GM12801 (cell line): Measurements from ENCODE around the gene ST3GAL2.

ENCODE experiments used
- TF ChIP-seq, protein P1 (sequence below): IDR thresholded peaks from one replicate; pipeline ENCODE4 v1.5.1; 2011; ENCODE audit warnings: control low read depth; ENCODE audit not compliant: insufficient read length; ENCODE audit errors: extremely low read depth

ST3GAL2 gene

DNA sequence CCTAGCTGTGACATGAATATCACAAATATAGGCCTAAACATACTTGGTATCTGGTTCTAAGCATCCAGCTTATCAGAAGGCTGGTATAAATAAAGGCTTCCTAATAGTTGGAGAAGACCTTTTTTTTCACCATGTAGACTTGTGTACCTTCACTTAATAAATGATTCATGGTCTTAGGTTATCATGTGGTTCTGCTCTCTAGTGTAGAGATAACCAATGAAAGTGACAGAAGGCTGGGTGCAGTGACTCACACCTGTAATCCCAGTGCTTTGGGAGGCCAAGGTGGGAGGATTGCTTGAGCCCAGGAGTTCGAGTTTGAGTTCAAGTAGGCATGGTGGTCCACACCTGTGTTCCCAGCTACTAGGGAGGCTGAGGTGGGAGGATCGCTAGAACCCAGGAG, 89.1 kb downstream of the ST3GAL2 start:
- TF ChIP-seq, protein P1, sequence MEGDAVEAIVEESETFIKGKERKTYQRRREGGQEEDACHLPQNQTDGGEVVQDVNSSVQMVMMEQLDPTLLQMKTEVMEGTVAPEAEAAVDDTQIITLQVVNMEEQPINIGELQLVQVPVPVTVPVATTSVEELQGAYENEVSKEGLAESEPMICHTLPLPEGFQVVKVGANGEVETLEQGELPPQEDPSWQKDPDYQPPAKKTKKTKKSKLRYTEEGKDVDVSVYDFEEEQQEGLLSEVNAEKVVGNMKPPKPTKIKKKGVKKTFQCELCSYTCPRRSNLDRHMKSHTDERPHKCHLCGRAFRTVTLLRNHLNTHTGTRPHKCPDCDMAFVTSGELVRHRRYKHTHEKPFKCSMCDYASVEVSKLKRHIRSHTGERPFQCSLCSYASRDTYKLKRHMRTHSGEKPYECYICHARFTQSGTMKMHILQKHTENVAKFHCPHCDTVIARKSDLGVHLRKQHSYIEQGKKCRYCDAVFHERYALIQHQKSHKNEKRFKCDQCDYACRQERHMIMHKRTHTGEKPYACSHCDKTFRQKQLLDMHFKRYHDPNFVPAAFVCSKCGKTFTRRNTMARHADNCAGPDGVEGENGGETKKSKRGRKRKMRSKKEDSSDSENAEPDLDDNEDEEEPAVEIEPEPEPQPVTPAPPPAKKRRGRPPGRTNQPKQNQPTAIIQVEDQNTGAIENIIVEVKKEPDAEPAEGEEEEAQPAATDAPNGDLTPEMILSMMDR, result no peak

DNA sequence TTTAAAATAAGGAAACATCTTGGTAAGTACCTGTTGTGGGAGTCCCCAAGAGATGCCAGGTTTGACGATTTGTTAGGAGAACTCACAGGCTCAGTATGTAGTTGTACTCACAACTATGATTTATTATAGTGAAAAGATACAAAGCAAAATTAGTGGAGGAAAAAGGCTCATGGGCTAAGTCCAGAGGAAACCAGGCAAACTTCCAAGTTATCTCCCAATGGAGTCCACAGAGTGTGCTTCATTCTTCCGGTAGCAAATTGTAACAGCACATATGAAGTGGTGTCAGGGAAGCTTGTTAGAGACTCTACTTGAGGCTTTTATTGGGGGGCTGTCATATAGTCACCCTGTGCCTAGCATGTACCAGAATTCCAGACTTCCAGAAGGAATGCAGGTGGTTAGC, 89.9 kb downstream of the ST3GAL2 start:
- TF ChIP-seq, protein P1, result no peak

DNA sequence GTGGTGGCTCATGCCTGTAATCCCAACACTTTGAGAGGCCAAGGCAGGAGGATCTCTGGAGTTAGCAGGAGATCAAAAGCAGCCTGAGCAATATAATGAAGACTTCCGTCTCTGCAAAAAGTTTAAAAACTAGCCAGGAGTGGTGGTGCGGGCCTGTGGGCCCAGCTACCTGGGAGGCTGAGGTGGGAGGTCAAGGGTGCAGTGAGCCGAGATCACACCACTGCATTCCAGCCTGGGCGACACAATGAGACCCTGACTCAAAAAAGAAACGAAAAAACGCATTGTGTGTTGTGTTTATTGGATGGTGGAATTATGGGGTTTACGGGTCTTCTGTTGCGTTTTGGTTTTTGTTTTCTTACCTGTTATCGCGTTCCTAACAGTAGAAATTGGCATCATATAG, 93.1 kb downstream of the ST3GAL2 start:
- TF ChIP-seq, protein P1, result no peak

DNA sequence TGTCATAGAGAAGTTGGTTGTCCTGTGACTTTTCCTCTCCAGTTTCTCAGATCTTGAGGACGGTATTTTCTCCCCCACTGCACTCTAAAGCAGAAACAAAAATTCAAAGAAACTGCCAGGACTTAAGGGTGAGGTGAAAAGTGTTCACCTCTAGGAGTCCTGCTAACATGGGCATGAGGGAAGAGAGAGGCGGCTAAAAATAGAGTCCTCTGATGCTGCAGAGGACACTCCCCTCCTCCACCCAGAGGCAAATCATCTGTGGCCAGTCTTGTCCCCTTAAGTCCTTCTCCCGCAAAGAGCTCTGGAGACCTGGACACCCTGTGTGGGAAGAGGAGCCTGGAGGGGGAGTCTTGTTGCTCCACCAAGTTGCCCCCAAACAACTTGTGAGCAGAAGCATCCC, 96.9 kb downstream of the ST3GAL2 start:
- TF ChIP-seq, protein P1, result no peak

DNA sequence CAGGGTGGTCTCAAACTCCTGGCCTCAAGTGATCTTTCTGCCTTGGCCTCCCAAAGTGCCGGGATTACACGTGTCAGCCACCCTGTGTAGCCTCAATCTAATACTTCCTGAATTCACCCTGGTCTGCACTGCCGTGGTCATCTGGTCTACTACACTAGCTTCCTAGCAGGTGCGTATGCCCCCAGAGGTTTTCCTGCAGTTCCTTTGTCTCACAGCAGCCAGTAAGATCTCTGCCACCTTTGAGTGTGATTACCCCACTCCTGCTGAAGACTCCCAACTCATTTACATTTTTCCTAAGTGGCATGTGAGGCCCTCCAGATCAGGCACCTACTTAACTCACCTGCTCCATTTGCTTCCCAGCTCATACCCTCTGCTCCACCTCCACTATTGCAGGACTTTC, 97.3 kb downstream of the ST3GAL2 start:
- TF ChIP-seq, protein P1, result no peak

DNA sequence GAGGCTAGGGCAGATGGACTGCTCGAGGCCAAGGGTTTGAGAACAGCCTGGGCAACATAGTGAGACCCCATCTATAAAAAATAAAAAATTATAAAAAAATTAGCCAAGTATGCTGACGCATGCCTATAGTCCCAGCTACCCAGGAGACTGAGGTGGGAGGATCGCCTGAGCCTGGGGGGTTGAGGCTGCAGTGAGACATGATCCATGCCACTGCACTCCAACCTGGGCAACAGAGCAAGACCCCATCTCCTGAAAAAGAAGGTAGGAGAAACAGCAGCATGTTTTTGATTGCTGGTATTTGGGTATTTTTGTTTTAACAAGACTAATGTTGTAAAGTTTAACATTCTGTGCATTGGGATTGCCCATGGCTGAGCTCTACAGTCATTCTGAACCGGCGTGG, 101.1 kb downstream of the ST3GAL2 start:
- TF ChIP-seq, protein P1, result no peak

DNA sequence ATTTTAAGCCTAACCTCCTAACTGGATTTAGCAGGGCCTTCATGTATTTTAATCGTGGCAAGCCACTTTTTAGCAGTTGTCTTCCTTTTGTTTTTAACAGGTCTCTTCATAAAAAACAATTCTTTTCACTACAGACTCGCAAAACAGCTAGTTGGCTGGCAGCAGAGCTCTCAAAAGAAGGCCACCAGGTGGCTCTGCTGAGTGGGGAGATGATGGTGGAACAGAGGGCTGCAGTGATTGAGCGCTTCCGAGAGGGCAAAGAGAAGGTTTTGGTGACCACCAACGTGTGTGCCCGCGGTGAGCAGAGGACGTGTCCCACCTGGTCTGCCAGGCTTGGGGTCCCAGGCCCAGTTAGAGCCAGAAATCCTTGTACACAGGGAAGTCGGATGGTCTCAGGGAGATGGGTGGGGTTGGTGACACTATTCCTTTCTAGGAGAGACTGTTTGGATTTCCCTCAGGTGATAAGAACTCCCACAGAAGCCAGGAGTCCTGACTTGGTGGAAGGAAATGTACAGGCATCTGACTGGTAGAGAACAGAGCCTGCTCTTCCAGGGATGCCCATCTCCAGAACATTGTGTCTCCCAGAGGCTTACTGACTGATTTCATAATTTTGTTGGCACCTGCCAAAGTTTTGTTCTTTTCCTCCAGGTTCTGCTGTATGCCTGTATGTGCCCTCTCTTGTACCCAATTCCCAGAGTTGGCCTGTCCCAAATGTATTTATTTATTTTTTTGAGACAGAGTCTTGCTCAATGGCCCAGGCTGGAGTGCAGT, 107.1 kb downstream of the ST3GAL2 start:
- TF ChIP-seq, protein P1, result no peak

DNA sequence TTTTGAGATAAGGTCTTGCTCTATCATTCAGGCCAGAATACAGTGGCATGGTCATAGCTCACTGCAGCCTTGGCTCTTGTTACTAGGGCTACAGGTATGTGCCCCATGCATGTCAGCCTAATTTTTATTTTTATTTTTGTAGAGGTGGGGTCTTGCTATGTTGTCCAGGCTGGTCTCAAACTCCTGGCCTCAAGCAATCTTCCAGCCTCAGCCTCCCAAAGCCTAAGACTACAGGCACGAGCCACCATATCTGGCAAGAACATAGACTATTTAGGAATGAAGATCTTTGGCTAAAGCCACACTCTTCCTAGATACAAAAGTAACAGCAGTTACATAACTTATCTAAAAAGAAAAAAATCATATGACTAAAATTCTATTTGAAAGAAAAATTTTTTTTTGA, 107.8 kb downstream of the ST3GAL2 start:
- TF ChIP-seq, protein P1, result no peak
